Mesodermal cell (in vitro differentiated cells): ENCODE results near the gene PHF1.
A peak's percentile ranks its signal among the peaks of the same experiment; 100 is the strongest.
"Not testable (repeated sequence)": the region's sequence is repeated elsewhere in the genome, so short reads cannot be mapped to it uniquely, and the experiment has no call there.

Source experiments
- H3K27ac ChIP-seq: 2 replicates; pipeline ENCODE4 v1.7.0; 2013; ENCODE audit warnings: mild to moderate bottlenecking, low read depth, low read length, moderate library complexity; ENCODE audit not compliant: severe bottlenecking
- H3K36me3 ChIP-seq: 2 replicates; pipeline ENCODE4 v1.7.1; 2013; ENCODE audit warnings: mild to moderate bottlenecking, low read length, moderate library complexity; ENCODE audit not compliant: control insufficient read depth, insufficient read depth
- H3K4me1 ChIP-seq: one replicate; pipeline ENCODE4 v1.7.1; 2013; ENCODE audit warnings: mild to moderate bottlenecking, low read length; ENCODE audit not compliant: insufficient read depth, control insufficient read depth, poor library complexity, severe bottlenecking
- H3K4me3 ChIP-seq: 2 replicates; pipeline ENCODE4 v1.7.0; 2013; ENCODE audit warnings: low read length, control low read depth, mild to moderate bottlenecking; ENCODE audit not compliant: insufficient read depth, poor library complexity, severe bottlenecking; ENCODE audit errors: extremely low read depth
- H3K9me3 ChIP-seq: 2 replicates; pipeline ENCODE4 v1.7.1; 2013; ENCODE audit warnings: mild to moderate bottlenecking, low read length, moderate library complexity; ENCODE audit not compliant: control insufficient read depth
- WGBS, 2 experiments: methylation state at CpG; one replicate each; pipeline ENCODE4 v1.1.5; 2013; ENCODE audit warnings: missing lambda C conversion rate in 2 of 2; ENCODE audit not compliant: insufficient coverage in 2 of 2; 5-methylcytosine and 5-hydroxymethylcytosine counted together

Gene PHF1

DNA sequence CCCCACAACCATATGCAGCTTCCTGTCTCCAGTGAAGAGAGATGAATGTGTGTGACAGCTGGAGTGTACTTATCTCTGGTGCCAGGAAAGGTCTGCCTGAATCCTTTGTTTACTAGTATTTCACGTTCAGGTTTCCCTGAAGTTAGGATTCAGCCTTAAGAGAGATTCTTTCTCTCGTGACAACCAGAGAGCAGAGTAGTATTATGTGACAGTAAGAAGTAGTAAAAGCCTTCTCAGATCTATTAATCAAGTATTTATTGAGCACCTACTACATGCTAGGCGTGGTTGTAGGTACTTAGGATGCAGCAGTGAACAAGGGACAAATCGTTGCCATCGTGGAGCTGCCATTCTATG is 18.2 kb upstream of the PHF1 start:
- Histone ChIP-seq H3K36me3 (peaks cover 19% of the 10 kb centered on the region), H3K9me3 (no peaks in the 10 kb centered on the region), H3K27ac (peak overlapping the region; percentile 85), H3K4me1 (peaks cover 15% of the 10 kb centered on the region), H3K4me3 (peak overlapping the region; percentile 98)
- 46 to 67% methylated on average over 1 to 4 of the region's 5 CpGs for WGBS, 2 experiments

DNA sequence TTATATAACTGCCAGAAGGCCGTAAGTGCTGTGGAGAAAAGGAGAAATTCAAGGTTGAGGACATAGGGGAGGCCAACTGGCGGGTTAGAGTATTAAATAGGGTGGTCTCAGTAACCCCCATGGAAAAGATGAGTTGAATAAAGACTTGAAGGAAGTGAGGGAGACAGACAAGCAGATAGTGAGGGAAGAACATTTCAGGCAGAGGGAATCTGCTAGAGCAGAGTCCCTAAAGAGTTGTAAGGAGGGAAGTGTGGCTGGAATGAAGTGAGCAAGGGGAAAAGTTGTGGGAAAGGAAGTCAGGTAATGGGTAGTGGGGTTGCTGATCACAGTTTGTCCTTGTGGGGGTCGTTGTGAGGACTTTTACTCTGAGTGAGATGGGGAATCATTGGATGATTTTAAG is 17.8 kb upstream of the PHF1 start:
- H3K36me3 ChIP-seq = peaks cover 23% of the 10 kb centered on the region
- 65 to 92% methylated on average over 2 to 3 of the region's 3 CpGs for WGBS, 2 experiments
- no peaks in the 10 kb centered on the region for H3K9me3 ChIP-seq
- peaks cover 15% of the 10 kb centered on the region for H3K4me1 ChIP-seq
- H3K4me3 ChIP-seq = peak overlapping the region; percentile 98
- peak overlapping the region; percentile 85 for H3K27ac ChIP-seq

DNA sequence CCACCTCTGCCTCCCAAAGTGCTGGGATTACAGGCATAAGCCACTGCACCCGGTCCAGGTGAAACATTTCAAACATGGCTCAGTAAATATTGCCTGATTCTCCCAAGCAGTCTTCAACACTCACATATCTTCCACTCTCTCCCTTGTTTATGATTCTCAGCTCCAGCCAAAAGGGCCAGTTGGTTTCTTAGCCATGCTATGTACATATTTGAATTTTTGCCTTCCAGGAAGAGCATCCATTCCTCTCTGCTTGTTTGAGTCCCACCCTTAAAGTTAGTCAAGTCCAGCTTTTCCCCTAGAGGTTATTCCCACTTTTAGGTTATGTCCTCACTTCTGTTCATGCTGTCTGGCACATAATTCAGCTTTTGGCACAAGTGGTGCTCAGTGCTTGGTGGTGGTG is 13.3 kb upstream of the PHF1 start:
- Histone ChIP-seq H3K9me3 (no peaks in the 10 kb centered on the region), H3K4me1 (peaks cover 13% of the 10 kb centered on the region), H3K4me3 (no peak overlapping the region), H3K27ac (no peak overlapping the region), H3K36me3 (peaks cover 69% of the 10 kb centered on the region)
- 100% methylated on average over 1 of the region's 1 CpG for WGBS, 2 experiments

DNA sequence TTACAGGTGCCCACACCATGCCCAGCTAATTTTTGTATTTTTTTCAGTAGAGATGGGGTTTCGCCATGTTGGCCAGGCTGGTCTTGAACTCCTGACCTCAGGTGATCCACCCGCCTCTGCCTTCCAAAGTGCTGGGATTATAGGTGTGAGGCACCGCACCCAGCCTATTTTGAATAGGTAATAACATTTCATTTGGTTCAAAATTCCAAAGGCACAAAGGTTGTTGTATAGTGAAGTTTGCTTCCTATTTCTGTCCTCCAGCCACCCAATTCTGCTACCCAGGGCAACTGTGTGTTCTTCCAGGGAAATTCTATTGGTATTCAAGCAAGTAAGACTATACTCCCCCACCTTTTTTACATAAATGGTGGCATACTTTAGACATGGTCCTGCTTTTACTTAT is 12.2 kb upstream of the PHF1 start:
- not testable (repeated sequence) for H3K4me3 ChIP-seq, H3K9me3 ChIP-seq, H3K27ac ChIP-seq
- H3K36me3 ChIP-seq = peaks cover 79% of the 10 kb centered on the region
- H3K4me1 ChIP-seq = peaks cover 12% of the 10 kb centered on the region
- 100% methylated on average over 2 of the region's 3 CpGs; no CpG with 5 or more reads in 1 of the 2 experiments for WGBS, 2 experiments

DNA sequence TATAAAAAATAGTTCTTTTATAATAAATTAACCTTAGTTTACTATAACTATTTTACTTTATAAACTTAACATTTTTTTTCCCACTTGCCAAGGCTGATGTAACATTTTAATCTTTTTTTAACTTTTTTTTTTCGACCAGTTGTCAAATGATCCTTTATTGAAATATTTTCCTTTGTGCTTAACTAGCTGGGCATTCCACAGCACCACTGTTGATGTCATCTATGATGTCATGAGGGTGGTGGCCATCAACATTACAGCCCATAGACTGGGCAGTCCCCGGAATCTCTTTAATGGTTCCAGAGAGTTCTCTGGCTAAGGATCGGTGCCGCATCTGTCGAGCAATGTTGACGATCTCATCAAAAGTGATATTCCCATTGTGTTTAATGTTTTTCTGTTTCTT is 10.9 kb upstream of the PHF1 start:
- not testable (repeated sequence) for H3K4me3 ChIP-seq, H3K27ac ChIP-seq, H3K4me1 ChIP-seq, H3K9me3 ChIP-seq
- no CpG with 5 or more reads among the region's 6 CpGs for WGBS, 2 experiments
- H3K36me3 ChIP-seq = peaks cover 87% of the 10 kb centered on the region

DNA sequence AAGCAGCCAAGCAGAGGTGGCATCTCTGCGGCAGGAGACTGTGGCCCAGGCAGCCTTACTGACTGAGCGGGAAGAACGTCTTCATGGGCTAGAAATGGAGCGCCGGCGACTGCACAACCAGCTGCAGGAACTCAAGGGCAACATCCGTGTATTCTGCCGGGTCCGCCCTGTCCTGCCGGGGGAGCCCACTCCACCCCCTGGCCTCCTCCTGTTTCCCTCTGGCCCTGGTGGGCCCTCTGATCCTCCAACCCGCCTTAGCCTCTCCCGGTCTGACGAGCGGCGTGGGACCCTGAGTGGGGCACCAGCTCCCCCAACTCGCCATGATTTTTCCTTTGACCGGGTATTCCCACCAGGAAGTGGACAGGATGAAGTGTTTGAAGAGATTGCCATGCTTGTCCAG is 5.9 kb upstream of the PHF1 start:
- Histone ChIP-seq H3K9me3 (no peaks in the 10 kb centered on the region), H3K4me3 (no peak overlapping the region), H3K27ac (no peak overlapping the region), H3K4me1 (peaks cover 9% of the 10 kb centered on the region), H3K36me3 (peaks cover 89% of the 10 kb centered on the region)
- WGBS, 2 experiments = 93 to 95% methylated on average over 12 to 17 of the region's 17 CpGs

DNA sequence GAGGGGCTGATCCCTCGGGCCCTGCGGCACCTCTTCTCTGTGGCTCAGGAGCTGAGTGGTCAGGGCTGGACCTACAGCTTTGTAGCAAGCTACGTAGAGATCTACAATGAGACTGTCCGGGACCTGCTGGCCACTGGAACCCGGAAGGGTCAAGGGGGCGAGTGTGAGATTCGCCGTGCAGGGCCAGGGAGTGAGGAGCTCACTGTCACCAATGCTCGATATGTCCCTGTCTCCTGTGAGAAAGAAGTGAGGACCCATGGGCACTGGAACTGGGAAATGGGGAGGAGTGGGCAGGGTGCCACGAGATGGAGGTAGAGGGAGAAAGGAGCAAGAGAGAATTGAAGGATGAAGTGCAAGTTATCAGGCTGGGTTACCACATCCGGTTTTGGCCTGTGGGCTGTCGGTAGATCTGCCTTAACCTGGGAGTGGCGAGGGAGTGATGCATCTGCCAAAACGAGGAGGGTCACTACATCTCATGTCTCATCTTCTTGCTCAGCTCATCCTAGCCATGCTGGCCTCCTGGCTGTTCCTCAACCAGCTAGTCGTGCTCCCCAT is 5.4 kb upstream of the PHF1 start:
- Histone ChIP-seq H3K4me1 (peaks cover 9% of the 10 kb centered on the region), H3K27ac (no peak overlapping the region), H3K36me3 (peaks cover 83% of the 10 kb centered on the region), H3K4me3 (no peak overlapping the region), H3K9me3 (no peaks in the 10 kb centered on the region)
- 96 to 98% methylated on average over 15 of the region's 15 CpGs for WGBS, 2 experiments

DNA sequence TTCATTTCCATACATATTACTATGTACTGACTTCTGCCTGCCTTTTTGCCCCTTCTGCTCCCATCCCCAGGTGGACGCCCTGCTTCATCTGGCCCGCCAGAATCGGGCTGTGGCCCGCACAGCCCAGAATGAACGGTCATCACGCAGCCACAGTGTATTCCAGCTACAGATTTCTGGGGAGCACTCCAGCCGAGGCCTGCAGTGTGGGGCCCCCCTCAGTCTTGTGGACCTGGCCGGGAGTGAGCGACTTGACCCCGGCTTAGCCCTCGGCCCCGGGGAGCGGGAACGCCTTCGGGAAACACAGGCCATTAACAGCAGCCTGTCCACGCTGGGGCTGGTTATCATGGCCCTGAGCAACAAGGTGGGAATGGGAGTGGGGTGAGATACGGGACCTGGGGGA is 4.7 kb upstream of the PHF1 start:
- Histone ChIP-seq H3K36me3 (peaks cover 76% of the 10 kb centered on the region), H3K4me1 (peaks cover 9% of the 10 kb centered on the region), H3K9me3 (no peaks in the 10 kb centered on the region), H3K27ac (no peak overlapping the region), H3K4me3 (no peak overlapping the region)
- 96 to 98% methylated on average over 15 to 16 of the region's 17 CpGs for WGBS, 2 experiments

DNA sequence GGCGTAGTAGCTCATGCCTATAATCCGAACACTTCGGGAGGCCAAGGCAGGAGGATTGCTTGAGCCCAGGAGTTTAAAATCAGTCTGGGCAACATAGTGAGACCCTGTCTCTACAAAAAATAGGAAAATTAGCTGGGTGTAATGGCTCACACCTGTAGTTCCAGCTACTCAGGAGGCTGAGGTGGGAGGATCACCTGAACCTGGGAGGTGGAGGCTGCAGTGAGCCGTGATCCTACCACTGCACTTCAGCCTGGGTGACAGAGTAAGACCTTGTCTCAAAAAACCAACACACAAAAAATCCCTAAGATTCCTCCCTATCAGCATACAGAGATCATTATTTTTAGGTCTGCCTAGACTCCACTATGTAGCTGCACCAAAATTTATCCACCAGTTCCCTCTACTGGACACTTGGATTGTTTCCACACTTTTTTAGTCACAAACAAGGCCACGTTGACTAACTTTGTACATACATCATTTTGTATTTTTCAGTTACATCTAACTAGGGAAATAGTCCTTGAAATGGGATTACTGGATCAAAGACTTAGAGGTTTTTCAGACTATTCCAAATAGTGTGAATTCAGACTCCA is 3.6 kb upstream of the PHF1 start:
- H3K4me3 ChIP-seq = no peak overlapping the region
- WGBS, 2 experiments = 99 to 100% methylated on average over 3 to 4 of the region's 5 CpGs
- H3K4me1 ChIP-seq = peaks cover 12% of the 10 kb centered on the region
- peaks cover 67% of the 10 kb centered on the region for H3K36me3 ChIP-seq
- H3K27ac ChIP-seq = no peak overlapping the region
- no peaks in the 10 kb centered on the region for H3K9me3 ChIP-seq

DNA sequence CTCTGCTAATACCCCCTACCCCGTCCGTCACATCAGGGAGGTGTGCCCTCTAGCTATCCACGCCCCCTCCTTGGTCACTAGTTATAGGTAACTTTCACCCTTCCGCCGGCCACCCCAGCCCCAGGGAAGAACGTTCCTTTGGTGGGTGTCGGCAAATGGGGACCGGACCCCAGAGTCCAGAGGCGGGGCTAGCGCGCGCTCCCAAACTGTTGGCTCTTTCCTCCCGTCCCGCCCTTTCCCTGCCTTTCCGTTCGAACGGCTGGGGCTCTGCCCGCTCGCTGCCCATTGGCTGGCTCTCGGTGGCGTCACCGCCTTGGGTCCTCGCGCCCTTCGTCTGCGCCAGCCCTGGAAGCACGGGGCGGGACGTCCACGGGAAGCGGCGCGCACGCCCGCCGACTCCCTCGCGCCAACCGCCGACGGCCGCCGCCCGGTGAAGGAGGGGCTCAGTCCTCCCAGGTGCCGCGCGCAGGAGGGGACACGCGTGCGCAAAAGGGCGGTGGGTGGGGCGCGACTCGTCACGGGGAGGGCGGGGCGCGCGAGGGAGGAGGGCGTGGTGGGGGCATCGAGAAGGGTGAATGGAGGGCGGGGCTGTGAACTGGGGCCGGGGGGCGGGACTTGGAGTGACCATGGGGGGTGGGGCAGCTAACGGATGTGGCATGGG is 634 bp upstream of the PHF1 start:
- Histone ChIP-seq H3K4me1 (peaks cover 14% of the 10 kb centered on the region), H3K4me3 (peak overlapping the region; percentile 81), H3K27ac (peak overlapping the region; percentile 88), H3K9me3 (no peaks in the 10 kb centered on the region), H3K36me3 (peaks cover 68% of the 10 kb centered on the region)
- WGBS, 2 experiments = 0 to 1% methylated on average over 21 of the region's 65 CpGs

DNA sequence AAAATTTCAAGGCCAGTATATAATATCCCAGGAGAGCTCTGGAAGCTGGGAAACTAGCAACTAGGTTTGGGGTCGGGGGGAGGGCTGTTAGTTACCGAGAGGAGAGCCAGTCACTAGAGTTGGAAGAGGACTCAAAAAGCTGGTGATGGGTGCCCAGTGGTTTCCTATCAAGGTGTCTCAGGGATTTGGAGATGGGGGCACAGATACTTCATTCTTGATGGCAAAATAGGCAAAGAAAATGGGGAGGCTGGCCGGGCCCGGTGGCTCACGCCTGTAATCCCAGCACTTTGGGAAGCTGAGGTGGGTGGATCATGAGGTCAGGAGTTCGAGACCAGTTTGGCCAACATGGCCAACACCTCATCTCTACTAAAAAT is 805 bp downstream of the PHF1 start:
- Histone ChIP-seq H3K4me1 (peaks cover 29% of the 10 kb centered on the region), H3K4me3 (peak overlapping the region; percentile 81), H3K27ac (peak overlapping the region; percentile 69), H3K36me3 (peaks cover 68% of the 10 kb centered on the region), H3K9me3 (no peaks in the 10 kb centered on the region)
- WGBS, 2 experiments = 28 to 52% methylated on average over 3 to 5 of the region's 6 CpGs
